Measurements from ENCODE around the gene RNF31. TPM values are rescaled to one million over a fixed set of nuclear protein-coding genes. Genes with fewer than 3 reads are reported as not detected.

The RNF31 gene
- total and polyA plus RNA-seq, 2 of the 13 experiments (the other 11 are each of a cell fraction or from before 2014, with no cell fraction given): 48.2 to 86.8 TPM

DNA sequence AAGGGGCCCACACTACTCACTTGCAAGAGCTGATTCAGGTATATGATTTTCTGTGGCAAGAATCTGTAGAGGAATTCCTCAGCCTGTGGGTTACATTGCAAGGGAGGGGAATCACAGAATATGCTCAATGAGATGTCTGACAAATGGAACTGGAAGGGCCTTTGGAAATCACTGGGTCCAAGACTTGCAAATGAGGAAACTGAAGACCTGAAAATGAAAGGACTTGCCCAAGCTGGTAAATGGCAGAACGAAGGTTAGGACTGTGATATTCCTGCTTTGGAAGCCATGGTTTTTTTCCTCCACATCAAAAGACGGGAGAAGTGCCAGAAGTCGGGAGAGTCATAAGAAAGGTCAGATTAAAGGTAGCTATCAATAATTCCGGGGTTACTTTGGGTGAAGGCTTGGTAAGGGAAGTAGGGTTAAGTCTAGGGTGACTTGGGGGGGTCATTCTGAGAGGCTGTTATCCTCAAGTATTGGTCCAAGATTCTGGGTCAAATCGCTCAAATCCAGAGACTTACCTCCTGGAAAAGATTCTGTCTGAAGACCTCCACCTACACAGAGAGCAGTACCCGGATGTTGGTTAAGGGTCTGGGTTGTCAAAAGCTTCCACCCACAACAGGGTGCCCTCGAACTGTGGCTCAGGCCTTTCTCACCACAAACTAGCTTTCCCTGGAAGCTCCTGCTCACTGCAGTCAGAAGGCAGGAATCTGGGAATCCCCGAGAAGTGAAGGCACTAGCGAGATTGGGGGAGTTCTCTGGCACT is 1.4 kb upstream of the RNF31 start (continued):
- TF ChIP-seq MAF1 (CRISPR knock-in tag; IDR thresholded peaks at IDR 0.05; ENCODE audit: borderline replicate concordance): no peak; the same call in 1 of the 2 replicates
- TF ChIP-seq ZSCAN25 (CRISPR knock-in tag; IDR thresholded peaks at IDR 0.05): no peak; the same call in 1 of the 2 replicates
- TF ChIP-seq, protein P1, sequence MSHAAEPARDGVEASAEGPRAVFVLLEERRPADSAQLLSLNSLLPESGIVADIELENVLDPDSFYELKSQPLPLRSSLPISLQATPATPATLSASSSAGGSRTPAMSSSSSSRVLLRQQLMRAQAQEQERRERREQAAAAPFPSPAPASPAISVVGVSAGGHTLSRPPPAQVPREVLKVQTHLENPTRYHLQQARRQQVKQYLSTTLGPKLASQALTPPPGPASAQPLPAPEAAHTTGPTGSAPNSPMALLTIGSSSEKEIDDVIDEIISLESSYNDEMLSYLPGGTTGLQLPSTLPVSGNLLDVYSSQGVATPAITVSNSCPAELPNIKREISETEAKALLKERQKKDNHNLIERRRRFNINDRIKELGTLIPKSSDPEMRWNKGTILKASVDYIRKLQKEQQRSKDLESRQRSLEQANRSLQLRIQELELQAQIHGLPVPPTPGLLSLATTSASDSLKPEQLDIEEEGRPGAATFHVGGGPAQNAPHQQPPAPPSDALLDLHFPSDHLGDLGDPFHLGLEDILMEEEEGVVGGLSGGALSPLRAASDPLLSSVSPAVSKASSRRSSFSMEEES (CRISPR knock-in tag; IDR thresholded peaks at IDR 0.05): peak; percentile 26; the same call in 1 of the 2 replicates
- TF ChIP-seq ZNF235 (CRISPR knock-in tag; IDR thresholded peaks at IDR 0.05; ENCODE audit: borderline replicate concordance): 0 out of 2 replicates have a peak, but pooled peaks have one; percentile 6
- TF ChIP-seq, protein P2, sequence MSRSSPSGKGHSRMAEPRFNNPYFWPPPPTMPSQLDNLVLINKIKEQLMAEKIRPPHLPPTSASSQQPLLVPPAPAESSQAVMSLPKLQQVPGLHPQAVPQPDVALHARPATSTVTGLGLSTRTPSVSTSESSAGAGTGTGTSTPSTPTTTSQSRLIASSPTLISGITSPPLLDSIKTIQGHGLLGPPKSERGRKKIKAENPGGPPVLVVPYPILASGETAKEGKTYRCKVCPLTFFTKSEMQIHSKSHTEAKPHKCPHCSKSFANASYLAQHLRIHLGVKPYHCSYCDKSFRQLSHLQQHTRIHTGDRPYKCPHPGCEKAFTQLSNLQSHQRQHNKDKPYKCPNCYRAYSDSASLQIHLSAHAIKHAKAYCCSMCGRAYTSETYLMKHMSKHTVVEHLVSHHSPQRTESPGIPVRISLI (CRISPR knock-in tag; IDR thresholded peaks at IDR 0.05; ENCODE audit: borderline replicate concordance): no peak
- TF ChIP-seq SMAD1 (CRISPR knock-in tag; IDR thresholded peaks at IDR 0.05; ENCODE audit: borderline replicate concordance, low read depth): no peak
- no peak; the same call in 1 of the 2 replicates for TF ChIP-seq BCL6 (CRISPR knock-in tag; IDR thresholded peaks at IDR 0.05)
- TF ChIP-seq MIXL1 (CRISPR knock-in tag; IDR thresholded peaks at IDR 0.05): no peak
- TF ChIP-seq, protein P3, sequence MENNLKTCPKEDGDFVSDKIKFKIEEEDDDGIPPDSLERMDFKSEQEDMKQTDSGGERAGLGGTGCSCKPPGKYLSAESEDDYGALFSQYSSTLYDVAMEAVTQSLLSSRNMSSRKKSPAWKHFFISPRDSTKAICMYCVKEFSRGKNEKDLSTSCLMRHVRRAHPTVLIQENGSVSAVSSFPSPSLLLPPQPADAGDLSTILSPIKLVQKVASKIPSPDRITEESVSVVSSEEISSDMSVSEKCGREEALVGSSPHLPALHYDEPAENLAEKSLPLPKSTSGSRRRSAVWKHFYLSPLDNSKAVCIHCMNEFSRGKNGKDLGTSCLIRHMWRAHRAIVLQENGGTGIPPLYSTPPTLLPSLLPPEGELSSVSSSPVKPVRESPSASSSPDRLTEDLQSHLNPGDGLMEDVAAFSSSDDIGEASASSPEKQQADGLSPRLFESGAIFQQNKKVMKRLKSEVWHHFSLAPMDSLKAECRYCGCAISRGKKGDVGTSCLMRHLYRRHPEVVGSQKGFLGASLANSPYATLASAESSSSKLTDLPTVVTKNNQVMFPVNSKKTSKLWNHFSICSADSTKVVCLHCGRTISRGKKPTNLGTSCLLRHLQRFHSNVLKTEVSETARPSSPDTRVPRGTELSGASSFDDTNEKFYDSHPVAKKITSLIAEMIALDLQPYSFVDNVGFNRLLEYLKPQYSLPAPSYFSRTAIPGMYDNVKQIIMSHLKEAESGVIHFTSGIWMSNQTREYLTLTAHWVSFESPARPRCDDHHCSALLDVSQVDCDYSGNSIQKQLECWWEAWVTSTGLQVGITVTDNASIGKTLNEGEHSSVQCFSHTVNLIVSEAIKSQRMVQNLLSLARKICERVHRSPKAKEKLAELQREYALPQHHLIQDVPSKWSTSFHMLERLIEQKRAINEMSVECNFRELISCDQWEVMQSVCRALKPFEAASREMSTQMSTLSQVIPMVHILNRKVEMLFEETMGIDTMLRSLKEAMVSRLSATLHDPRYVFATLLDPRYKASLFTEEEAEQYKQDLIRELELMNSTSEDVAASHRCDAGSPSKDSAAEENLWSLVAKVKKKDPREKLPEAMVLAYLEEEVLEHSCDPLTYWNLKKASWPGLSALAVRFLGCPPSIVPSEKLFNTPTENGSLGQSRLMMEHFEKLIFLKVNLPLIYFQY (CRISPR knock-in tag; IDR thresholded peaks at IDR 0.05; ENCODE audit: borderline replicate concordance): no peak
- no peak for TF ChIP-seq CBX2 (IDR thresholded peaks at IDR 0.05; ENCODE audit: low read depth, low read length)
- 0 out of 2 replicates have a peak, but pooled peaks have one; percentile 53 for TF ChIP-seq CBX2 (CRISPR knock-in tag; IDR thresholded peaks at IDR 0.05; ENCODE audit: low read depth)
- no peak for TF ChIP-seq RFX1 (IDR thresholded peaks at IDR 0.05)
- TF ChIP-seq RARA (CRISPR knock-in tag; IDR thresholded peaks at IDR 0.05): no peak
- no peak for TF ChIP-seq ZNF607 (CRISPR knock-in tag; IDR thresholded peaks at IDR 0.05; ENCODE audit: borderline replicate concordance)
- TF ChIP-seq ZNF549 (CRISPR knock-in tag; IDR thresholded peaks at IDR 0.05): no peak
- 0 out of 2 replicates have a peak, but pooled peaks have one; percentile 47 for TF ChIP-seq ZBTB21 (CRISPR knock-in tag; IDR thresholded peaks at IDR 0.05)
- no peak for TF ChIP-seq SMYD3 (CRISPR knock-in tag; IDR thresholded peaks at IDR 0.05)
- TF ChIP-seq ZNF20 (CRISPR knock-in tag; IDR thresholded peaks at IDR 0.05): no peak
- TF ChIP-seq, protein P4, sequence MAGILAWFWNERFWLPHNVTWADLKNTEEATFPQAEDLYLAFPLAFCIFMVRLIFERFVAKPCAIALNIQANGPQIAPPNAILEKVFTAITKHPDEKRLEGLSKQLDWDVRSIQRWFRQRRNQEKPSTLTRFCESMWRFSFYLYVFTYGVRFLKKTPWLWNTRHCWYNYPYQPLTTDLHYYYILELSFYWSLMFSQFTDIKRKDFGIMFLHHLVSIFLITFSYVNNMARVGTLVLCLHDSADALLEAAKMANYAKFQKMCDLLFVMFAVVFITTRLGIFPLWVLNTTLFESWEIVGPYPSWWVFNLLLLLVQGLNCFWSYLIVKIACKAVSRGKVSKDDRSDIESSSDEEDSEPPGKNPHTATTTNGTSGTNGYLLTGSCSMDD (CRISPR knock-in tag; IDR thresholded peaks at IDR 0.05): no peak
- TF ChIP-seq ZNF317 (CRISPR knock-in tag; IDR thresholded peaks at IDR 0.05): no peak
- TF ChIP-seq ATAD3A (CRISPR knock-in tag; IDR thresholded peaks at IDR 0.05): no peak
- no peak for TF ChIP-seq SKI (IDR thresholded peaks at IDR 0.05; ENCODE audit: partially characterized antibody)
- no peak for TF ChIP-seq ZNF484 (CRISPR knock-in tag; IDR thresholded peaks at IDR 0.05; ENCODE audit: borderline replicate concordance, low read depth)
- 0 out of 2 replicates have a peak, but pooled peaks have one; percentile 5 for TF ChIP-seq GZF1 (CRISPR knock-in tag; IDR thresholded peaks at IDR 0.05)

Measured in HepG2 (cell line).